Measurements from ENCODE around the gene SLC25A17.
"Not testable (repeated sequence)": the region's sequence is repeated elsewhere in the genome, so short reads cannot be mapped to it uniquely, and the experiment has no call there.

The SLC25A17 gene

DNA sequence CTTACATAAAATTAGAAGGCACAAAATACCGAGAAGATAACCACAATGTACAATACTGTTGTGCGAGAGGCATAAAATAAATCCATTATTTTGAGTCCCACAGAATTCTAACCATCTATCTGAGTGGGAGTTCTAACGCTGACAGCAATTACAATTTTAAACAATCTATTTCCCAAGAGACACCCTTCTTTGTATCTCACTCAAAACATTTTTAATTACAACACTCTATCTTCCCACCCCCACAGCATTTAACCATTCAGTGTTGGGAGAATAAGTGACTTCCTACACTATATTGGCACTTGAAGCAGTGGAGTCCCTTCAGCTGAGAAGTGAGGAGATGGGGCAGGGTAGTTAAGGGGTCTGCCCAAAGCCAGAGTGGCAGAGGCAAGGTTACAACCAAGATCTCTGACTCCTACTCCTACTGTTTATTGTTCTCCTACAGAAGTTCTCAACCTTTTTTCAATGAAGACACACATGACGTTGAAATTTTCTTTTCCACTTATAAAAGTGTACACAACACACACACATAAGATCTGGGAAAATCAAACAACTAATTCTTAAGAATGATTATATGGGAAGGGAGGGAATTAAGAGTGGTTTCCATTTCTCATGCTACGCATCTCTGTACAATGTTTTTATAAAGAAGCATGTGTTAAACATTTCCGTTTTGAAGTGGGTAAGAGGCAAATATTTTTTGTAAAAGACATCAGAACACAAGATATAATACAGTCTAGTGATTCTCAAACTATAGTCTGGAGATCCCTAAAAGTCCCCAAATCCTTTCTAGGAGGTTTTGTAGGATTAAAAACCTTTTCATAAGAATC is 10.9 kb downstream of the SLC25A17 start:
- no peaks in the 10 kb centered on the region for H3K4me1 ChIP-seq (ENCODE audit: control insufficient read depth, insufficient read depth, low read length)
- no peak overlapping the region for H3K27ac ChIP-seq (ENCODE audit: low read depth, low read length)
- no peak overlapping the region for H3K9ac ChIP-seq (ENCODE audit: low read length)
- no peaks in the 10 kb centered on the region for H3K36me3 ChIP-seq (ENCODE audit: control insufficient read depth, insufficient read depth, low read length)
- no peaks in the 10 kb centered on the region for H3K27me3 ChIP-seq (ENCODE audit: control insufficient read depth, insufficient read depth, low read length)
- no peak overlapping the region for H3K4me3 ChIP-seq (ENCODE audit: low read length)

DNA sequence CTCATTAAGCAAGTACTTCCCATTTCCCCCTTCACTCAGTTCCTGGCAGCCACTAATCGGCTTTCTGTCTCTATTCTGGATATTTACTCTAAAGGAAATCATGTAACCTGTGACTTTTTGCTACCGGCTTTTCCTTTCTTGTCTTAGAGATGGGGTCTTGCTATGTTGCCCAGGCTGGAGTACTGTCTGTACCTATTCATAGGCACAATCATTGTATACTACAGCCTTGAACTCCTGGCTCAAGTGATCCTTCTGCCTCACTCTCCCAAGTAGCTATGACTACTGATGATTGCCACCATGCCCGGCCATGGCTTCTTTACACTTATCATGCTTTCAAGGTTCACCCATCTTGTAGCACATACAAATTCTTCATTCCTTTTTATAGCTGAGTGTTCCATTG is 12.4 kb downstream of the SLC25A17 start:
- Histone ChIP-seq H3K36me3 (ENCODE audit: control insufficient read depth, insufficient read depth, low read length) (no peaks in the 10 kb centered on the region), H3K4me3 (ENCODE audit: low read length) (no peak overlapping the region), H3K4me1 (ENCODE audit: control insufficient read depth, insufficient read depth, low read length) (no peaks in the 10 kb centered on the region), H3K27me3 (ENCODE audit: control insufficient read depth, insufficient read depth, low read length) (no peaks in the 10 kb centered on the region), H3K27ac (ENCODE audit: low read depth, low read length) (no peak overlapping the region), H3K9ac (ENCODE audit: low read length) (no peak overlapping the region)

DNA sequence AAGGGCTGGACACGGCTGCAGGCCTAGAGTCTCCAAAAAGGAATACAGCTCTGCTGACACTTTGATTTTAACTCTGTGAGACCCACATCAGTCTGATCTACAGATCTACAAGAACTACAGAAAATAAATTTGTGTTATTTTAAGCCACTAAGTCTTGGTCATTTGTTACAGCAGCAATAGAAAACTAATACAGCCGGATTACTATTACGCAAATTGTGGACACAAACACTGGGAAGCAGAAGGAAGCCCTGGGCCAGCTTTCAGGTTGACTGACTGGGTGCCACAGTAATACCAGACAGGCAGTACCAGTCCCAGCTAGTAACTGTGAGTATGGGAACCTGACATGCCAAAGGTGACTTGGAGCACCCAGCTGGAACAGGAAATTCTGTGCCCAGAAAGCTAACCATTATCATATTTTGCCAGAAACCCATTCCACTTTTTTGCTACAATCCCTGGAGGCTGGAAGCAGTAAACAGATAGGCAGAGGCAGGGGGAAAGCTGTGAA is 13.4 kb downstream of the SLC25A17 start:
- H3K4me1 ChIP-seq (ENCODE audit: control insufficient read depth, insufficient read depth, low read length): no peaks in the 10 kb centered on the region
- H3K4me3 ChIP-seq (ENCODE audit: low read length): no peak overlapping the region
- H3K27ac ChIP-seq (ENCODE audit: low read depth, low read length): no peak overlapping the region
- no peaks in the 10 kb centered on the region for H3K36me3 ChIP-seq (ENCODE audit: control insufficient read depth, insufficient read depth, low read length)
- no peaks in the 10 kb centered on the region for H3K27me3 ChIP-seq (ENCODE audit: control insufficient read depth, insufficient read depth, low read length)
- H3K9ac ChIP-seq (ENCODE audit: low read length): no peak overlapping the region

DNA sequence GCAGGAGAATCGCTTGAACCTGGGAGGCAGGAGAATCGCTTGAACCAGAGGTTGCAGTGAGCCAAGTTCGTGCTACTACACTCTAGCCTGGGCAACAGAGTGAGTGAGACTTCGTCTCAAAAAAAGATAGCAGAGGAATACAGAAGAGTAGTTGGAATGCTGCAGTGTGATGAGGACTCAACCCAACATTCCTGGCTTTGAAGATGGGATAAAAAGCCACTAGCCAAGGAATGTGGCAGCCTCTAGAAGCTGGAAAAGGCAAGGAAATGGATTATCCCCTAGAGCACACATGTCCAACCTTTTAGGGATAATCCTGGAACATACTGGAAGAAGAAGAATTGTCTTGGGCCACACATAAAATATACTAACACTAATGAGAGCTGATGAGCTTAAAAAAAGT is 13.9 kb downstream of the SLC25A17 start:
- H3K36me3 ChIP-seq (ENCODE audit: control insufficient read depth, insufficient read depth, low read length): no peaks in the 10 kb centered on the region
- no peak overlapping the region for H3K9ac ChIP-seq (ENCODE audit: low read length)
- H3K4me3 ChIP-seq (ENCODE audit: low read length): no peak overlapping the region
- no peaks in the 10 kb centered on the region for H3K4me1 ChIP-seq (ENCODE audit: control insufficient read depth, insufficient read depth, low read length)
- H3K27me3 ChIP-seq (ENCODE audit: control insufficient read depth, insufficient read depth, low read length): no peaks in the 10 kb centered on the region
- H3K27ac ChIP-seq (ENCODE audit: low read depth, low read length): no peak overlapping the region

DNA sequence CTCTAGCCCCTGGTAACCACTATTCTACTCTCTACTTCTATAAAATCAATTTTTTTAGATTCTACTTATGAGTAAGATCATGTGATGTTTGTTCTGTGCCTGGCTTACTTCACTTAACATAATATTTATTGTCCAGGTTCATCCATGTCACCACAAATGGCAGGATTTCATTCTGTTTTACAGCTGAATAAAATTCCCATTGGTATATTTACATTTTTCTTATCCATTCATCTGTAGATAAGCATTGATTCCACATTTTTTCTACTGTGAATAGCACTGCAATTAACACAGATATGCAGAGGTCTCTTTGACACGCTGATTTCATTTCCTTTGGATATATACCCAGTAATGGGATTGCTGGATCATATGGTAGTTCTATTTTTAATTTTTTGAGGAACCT is 15.8 kb downstream of the SLC25A17 start:
- H3K4me1 ChIP-seq (ENCODE audit: control insufficient read depth, insufficient read depth, low read length): no peaks in the 10 kb centered on the region
- H3K36me3 ChIP-seq (ENCODE audit: control insufficient read depth, insufficient read depth, low read length): no peaks in the 10 kb centered on the region
- H3K27ac ChIP-seq (ENCODE audit: low read depth, low read length): no peak overlapping the region
- no peaks in the 10 kb centered on the region for H3K27me3 ChIP-seq (ENCODE audit: control insufficient read depth, insufficient read depth, low read length)
- no peak overlapping the region for H3K4me3 ChIP-seq (ENCODE audit: low read length)
- no peak overlapping the region for H3K9ac ChIP-seq (ENCODE audit: low read length)

DNA sequence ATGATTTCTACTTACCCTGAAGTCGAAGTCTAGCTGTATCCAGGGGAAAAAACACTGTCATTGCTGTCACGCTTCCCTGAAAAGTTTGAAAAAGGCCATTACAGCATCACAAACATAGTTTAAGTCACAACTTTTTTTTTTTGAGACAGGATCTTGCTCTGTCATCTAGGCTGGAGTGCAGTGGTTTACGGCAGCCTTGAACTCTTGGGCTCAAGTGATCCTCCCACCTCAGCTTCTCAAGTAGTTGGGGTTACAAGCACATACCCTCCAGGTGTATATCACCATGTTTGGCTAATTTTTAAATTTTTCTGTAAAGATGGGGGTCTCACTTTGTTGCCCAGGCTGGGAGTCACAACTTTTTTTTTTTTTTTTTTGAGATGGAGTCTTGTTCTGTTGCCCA is 20.1 kb downstream of the SLC25A17 start:
- H3K27ac ChIP-seq (ENCODE audit: low read depth, low read length): no peak overlapping the region
- no peaks in the 10 kb centered on the region for H3K36me3 ChIP-seq (ENCODE audit: control insufficient read depth, insufficient read depth, low read length)
- no peaks in the 10 kb centered on the region for H3K27me3 ChIP-seq (ENCODE audit: control insufficient read depth, insufficient read depth, low read length)
- no peaks in the 10 kb centered on the region for H3K4me1 ChIP-seq (ENCODE audit: control insufficient read depth, insufficient read depth, low read length)
- no peak overlapping the region for H3K4me3 ChIP-seq (ENCODE audit: low read length)
- H3K9ac ChIP-seq (ENCODE audit: low read length): no peak overlapping the region

DNA sequence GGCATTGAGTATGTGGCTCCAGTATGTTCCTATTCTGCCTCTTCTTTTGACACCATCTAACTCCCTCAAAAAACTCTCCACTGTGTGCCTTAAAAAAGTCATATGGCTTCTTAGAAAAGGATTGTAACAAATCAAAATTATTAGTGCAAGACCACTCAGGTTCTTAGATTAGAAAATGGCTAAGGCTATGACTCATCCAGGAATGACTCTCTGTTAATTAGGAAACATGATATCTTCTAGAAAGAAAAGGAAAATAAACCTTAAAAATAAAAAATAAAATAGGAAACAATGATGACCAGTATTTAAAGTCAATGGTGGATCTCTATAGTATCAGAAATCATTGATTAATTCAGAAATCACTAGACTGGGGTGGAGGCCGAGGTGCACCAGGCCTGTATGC is 21.7 kb downstream of the SLC25A17 start:
- Histone ChIP-seq H3K4me1 (ENCODE audit: control insufficient read depth, insufficient read depth, low read length) (no peaks in the 10 kb centered on the region), H3K27ac (ENCODE audit: low read depth, low read length) (no peak overlapping the region), H3K4me3 (ENCODE audit: low read length) (no peak overlapping the region), H3K27me3 (ENCODE audit: control insufficient read depth, insufficient read depth, low read length) (no peaks in the 10 kb centered on the region), H3K9ac (ENCODE audit: low read length) (no peak overlapping the region), H3K36me3 (ENCODE audit: control insufficient read depth, insufficient read depth, low read length) (no peaks in the 10 kb centered on the region)

DNA sequence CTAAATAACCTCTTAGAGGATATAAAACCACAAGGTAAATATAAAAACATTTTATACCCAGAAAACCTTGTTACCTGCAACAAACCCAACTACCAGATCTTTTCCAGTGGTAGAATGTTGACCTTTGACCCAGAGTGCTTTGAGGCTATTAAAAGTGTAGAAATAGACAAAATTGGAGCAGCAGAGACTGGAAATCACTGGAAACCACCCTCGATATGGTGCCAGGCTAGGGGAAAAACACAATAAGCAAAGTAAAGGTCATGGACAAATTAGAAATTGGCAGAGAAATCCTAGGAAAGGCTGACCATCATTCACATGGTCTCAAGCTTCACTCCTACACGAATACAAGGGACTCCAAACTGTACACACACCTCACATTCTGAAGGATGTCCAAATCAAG is 26.7 kb downstream of the SLC25A17 start:
- no peaks in the 10 kb centered on the region for H3K4me1 ChIP-seq (ENCODE audit: control insufficient read depth, insufficient read depth, low read length)
- no peak overlapping the region for H3K9ac ChIP-seq (ENCODE audit: low read length)
- no peaks in the 10 kb centered on the region for H3K27me3 ChIP-seq (ENCODE audit: control insufficient read depth, insufficient read depth, low read length)
- H3K4me3 ChIP-seq (ENCODE audit: low read length): no peak overlapping the region
- no peaks in the 10 kb centered on the region for H3K36me3 ChIP-seq (ENCODE audit: control insufficient read depth, insufficient read depth, low read length)
- no peak overlapping the region for H3K27ac ChIP-seq (ENCODE audit: low read depth, low read length)

DNA sequence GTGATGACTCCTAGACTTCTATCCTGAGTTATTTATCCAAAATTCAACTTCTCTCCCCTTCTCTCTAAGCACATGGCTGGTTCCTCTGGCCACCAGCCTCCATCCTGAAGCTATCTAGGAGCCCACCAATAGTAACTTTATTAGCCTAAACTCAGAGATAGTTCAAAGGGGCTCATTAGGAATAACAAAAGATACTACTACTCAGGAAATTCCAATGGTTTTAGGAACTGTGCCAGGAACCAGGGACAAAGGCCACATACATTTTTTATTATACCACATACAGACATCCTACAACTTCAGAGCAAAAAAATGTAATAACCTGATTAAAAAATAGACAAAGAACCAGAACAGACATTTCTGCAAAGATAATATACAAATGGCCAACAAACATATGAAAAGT is 27.9 kb downstream of the SLC25A17 start:
- no peak overlapping the region for H3K27ac ChIP-seq (ENCODE audit: low read depth, low read length)
- no peak overlapping the region for H3K4me3 ChIP-seq (ENCODE audit: low read length)
- no peak overlapping the region for H3K9ac ChIP-seq (ENCODE audit: low read length)
- no peaks in the 10 kb centered on the region for H3K4me1 ChIP-seq (ENCODE audit: control insufficient read depth, insufficient read depth, low read length)
- no peaks in the 10 kb centered on the region for H3K27me3 ChIP-seq (ENCODE audit: control insufficient read depth, insufficient read depth, low read length)
- H3K36me3 ChIP-seq (ENCODE audit: control insufficient read depth, insufficient read depth, low read length): no peaks in the 10 kb centered on the region

DNA sequence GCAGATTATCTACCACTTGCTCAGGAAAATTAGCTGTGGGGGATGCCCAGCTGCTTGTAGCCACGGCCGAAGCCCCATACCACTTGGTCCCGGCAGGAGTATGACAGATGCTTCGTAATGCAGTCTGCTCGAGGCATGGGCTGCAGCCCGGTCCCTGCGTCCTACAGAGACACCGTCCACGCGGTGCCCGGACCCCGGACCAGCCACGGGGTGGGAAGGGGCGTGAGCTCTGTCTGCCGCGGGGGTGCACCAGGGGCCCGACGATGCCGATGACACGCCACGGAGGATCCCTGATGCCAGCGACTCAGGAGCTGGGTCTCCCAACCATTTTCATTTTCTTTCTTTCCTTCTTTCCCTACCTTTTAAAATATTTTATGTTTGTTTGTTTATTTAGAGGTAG is 30.0 kb downstream of the SLC25A17 start:
- Histone ChIP-seq H3K4me1 (ENCODE audit: control insufficient read depth, insufficient read depth, low read length) (no peaks in the 10 kb centered on the region), H3K36me3 (ENCODE audit: control insufficient read depth, insufficient read depth, low read length) (no peaks in the 10 kb centered on the region), H3K27me3 (ENCODE audit: control insufficient read depth, insufficient read depth, low read length) (no peaks in the 10 kb centered on the region), H3K27ac (ENCODE audit: low read depth, low read length) (no peak overlapping the region), H3K9ac (ENCODE audit: low read length) (no peak overlapping the region), H3K4me3 (ENCODE audit: low read length) (no peak overlapping the region)

DNA sequence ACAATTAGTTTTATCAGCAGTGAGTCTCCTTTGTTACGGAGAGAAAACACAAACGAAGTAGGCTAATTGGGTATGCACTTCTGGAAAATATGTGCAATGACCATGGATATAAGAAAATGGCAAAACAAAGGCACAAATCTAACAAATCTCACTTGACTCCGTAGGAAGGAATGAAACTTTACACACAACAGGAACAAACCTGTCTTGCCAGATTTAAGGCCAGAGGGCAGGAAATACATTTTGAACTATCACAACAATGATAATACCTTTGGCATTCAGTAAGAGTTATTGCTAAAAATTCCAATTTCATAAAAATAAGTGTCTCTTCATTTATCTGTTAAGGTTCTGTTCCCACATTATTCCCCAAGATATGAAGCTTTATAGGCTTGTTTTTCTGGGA is 36.6 kb downstream of the SLC25A17 start:
- Histone ChIP-seq H3K4me1 (ENCODE audit: control insufficient read depth, insufficient read depth, low read length) (no peaks in the 10 kb centered on the region), H3K9ac (ENCODE audit: low read length) (no peak overlapping the region), H3K27ac (ENCODE audit: low read depth, low read length) (no peak overlapping the region), H3K4me3 (ENCODE audit: low read length) (no peak overlapping the region), H3K36me3 (ENCODE audit: control insufficient read depth, insufficient read depth, low read length) (no peaks in the 10 kb centered on the region), H3K27me3 (ENCODE audit: control insufficient read depth, insufficient read depth, low read length) (no peaks in the 10 kb centered on the region)

DNA sequence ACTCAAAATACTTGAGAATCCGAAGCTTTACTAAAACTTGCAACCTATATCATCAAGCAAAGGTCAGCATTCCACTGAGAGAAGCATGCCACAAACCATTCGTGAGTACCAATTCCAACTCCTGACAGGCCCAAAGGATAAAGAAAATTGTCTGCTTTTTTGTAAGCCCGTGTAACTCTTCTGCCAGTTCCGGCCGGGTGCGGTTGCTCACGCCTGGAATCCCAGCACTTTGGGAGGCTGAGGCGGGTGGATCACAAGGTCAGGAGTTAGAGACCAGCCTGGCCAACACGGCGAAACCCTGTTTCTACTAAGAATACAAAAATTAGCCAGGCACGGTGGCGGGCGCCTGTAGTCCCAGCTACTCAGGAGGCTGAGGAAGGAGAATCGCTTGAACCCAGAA is 37.4 kb downstream of the SLC25A17 start:
- not testable (repeated sequence) for H3K27me3 ChIP-seq (ENCODE audit: control insufficient read depth, insufficient read depth, low read length); H3K36me3 ChIP-seq (ENCODE audit: control insufficient read depth, insufficient read depth, low read length); H3K27ac ChIP-seq (ENCODE audit: low read depth, low read length); H3K4me3 ChIP-seq (ENCODE audit: low read length); H3K9ac ChIP-seq (ENCODE audit: low read length); H3K4me1 ChIP-seq (ENCODE audit: control insufficient read depth, insufficient read depth, low read length)

DNA sequence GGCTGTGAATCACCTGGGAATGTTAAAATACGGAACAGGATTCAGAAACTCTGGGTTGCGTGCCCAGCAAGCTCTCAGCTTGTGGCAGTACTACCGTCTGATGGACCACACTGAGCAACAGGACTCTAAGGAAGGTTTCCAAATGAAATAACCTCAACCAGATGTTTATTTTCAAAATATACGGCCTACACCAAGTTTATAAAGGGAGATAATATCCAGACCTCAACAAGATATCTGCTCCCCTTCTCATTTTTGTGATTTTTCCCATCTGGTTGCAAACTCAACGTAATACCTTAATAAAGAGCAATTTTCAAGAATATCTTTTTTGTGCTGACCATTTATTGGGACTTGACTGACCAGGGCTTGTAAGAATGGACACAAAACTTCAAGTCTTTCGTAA is 49.4 kb downstream of the SLC25A17 start:
- Histone ChIP-seq H3K9ac (ENCODE audit: low read length) (no peak overlapping the region), H3K4me1 (ENCODE audit: control insufficient read depth, insufficient read depth, low read length) (no peaks in the 10 kb centered on the region), H3K27ac (ENCODE audit: low read depth, low read length) (no peak overlapping the region), H3K4me3 (ENCODE audit: low read length) (no peak overlapping the region), H3K36me3 (ENCODE audit: control insufficient read depth, insufficient read depth, low read length) (peaks cover 7% of the 10 kb centered on the region), H3K27me3 (ENCODE audit: control insufficient read depth, insufficient read depth, low read length) (no peaks in the 10 kb centered on the region)

Measured in rectal smooth muscle tissue (tissue), 1 donor.